Pancreas (tissue), 10 donors: ENCODE measurements around the gene GPAM. TPM values are rescaled to one million over a fixed set of nuclear protein-coding genes. Genes with fewer than 3 reads are reported as not detected.
A peak's percentile ranks its signal among the peaks of the same experiment; 100 is the strongest.

Experiments
- ATAC-seq, 4 donors: fragments of 200-7000 bp; cut with Tn5 transposase; one replicate each; pipeline versions ENCODE4 v1.8.0 to v1.9.1; 2020; ENCODE audit warnings: mild to moderate bottlenecking in 4 of 4, moderate library complexity in 4 of 4
- DNase-seq, 6 donors: peaks; one replicate each; pipeline ENCODE4 v3.0.0-alpha.2; 2020
- FAIRE-seq: peaks from 2 replicates; lab custom pipeline; 2012; peaks lifted over from hg19 to GRCh38; lab: Jason Lieb, UNC
- H3K27ac ChIP-seq, 4 donors: fragments of 200-600 bp; sonication (generic); 1 replicate in 3 of 4; 2 replicates in 1 of 4; pipeline versions ENCODE4 v1.5.0 to v1.8.0; 2020
- H3K27me3 ChIP-seq, 4 donors: fragments of 200-600 bp; one replicate each; pipeline ENCODE4 v1.8.0; 2021
- H3K36me3 ChIP-seq, 3 donors: fragments of 200-600 bp; sonication (generic) in 1 of 3; one replicate each; pipeline versions ENCODE4 v1.5.0 to v1.8.0; 2020 to 2021
- H3K4me1 ChIP-seq, 3 donors: fragments of 200-600 bp; one replicate each; pipeline ENCODE4 v1.8.0; 2021
- H3K4me3 ChIP-seq, 4 donors: fragments of 200-600 bp; sonication (generic) in 2 of 4; one replicate each; pipeline versions ENCODE4 v1.5.0 to v1.8.0; 2020 to 2021
- H3K9me3 ChIP-seq, 4 donors: fragments of 200-600 bp; one replicate each; pipeline ENCODE4 v1.8.0; 2021
- CTCF ChIP-seq, 4 donors: fragments of 200-600 bp; sonication (generic) in 3 of 4; IDR thresholded peaks; one replicate each; pipeline versions ENCODE4 v1.5.0 to v1.8.0; 2021; ENCODE audit warnings: antibody characterized with exemption in 4 of 4
- WGBS, 2 donors: extraction: QIAGEN DNeasy Blood & Tissue Kit; methylation state at CpG; one replicate each; pipeline ENCODE4 v1.1.7; 2013; 5-methylcytosine and 5-hydroxymethylcytosine counted together
- intact Hi-C, 3 donors: fragments of 100-400 bp; cut with DNase I; formaldehyde crosslinking; loops; one replicate each; pipeline versions ENCODE4 v1.11.1 to v1.14.2; 2022
- polyA plus RNA-seq, 2 donors: library from polyadenylated mRNA; stranded (reverse); fragments of 200-250 nt; gene quantifications; one replicate each; pipeline ENCODE4 v1.2.3, GENCODE V29; 2013
- total RNA-seq, 6 donors: library from RNA; stranded (reverse); fragmentation: NEBNext Ultra II Directional in 4 of 6; extraction: Animal tissue kit (Norgen Biotek cat#: 25700) in 4 of 6; gene quantifications; one replicate each; pipeline versions ENCODE4 v1.2.1 to v1.2.4, GENCODE V29; 2021 to 2023
- donor health status: healthy with polysubstance abuse.
- donor health status: DM: no; HTN: no; CAD: no; lungs with moderate emphysema.
- donor health status: DM: no; HTN: no; CAD: no.
- donor health status: control.
- donor health status: control.
- donor health status: Bipolar disorder and iron deficiency.
- donor health status: DM: yes; HTN: yes; CAD: no.
- donor health status: DM: no; HTN: no; CAD: no.
- donor health status: DM: no; HTN: no; CAD: no.
- donor health status: DM: yes; HTN: yes; CAD: no.

The GPAM gene
- total RNA-seq (10 to 100 TPM in 2 of 6 donors, 1 to 10 TPM in 4; 3.3 to 29.4 (median 4.5) TPM), polyA plus RNA-seq (1 to 10 TPM; 2.9 to 4.2 TPM)

- peaks cover 0 to 9% (median 0%) of the 10 kb centered on the region in 3 donors for H3K36me3 ChIP-seq
- peak; percentile 98 to 99 (median 99) for ATAC-seq
- 1% methylated on average over 45 to 46 of the region's 46 CpGs for WGBS, 2 donors
- peaks cover 0 to 13% (median 10%) of the 10 kb centered on the region in 3 donors for H3K4me1 ChIP-seq
- H3K9me3 ChIP-seq = no peaks in the 10 kb centered on the region
- no peak for FAIRE-seq
- intact Hi-C loops = no loop called here
- peak within 1 kb of the TSS; percentile 35 to 78 (median 58) for H3K27ac ChIP-seq
- DNase-seq = peak; percentile 91 to 100 (median 97)
- TF ChIP-seq CTCF (IDR thresholded peaks at IDR 0.05) = no peak
- no peaks in the 10 kb centered on the region for H3K27me3 ChIP-seq
- H3K4me3 ChIP-seq = peak within 1 kb of the TSS; percentile 64 to 98 (median 88)
Measured at GRCh38 chr10:112183329-112184051, at the start of gene GPAM. GPAM (minus strand) TSS chr10:112183765; CDS start chr10:112181784, 1,981 bp downstream.

GRCh38 chr10:112232670-112233069 lies 49.1 kb upstream of the GPAM start:
- Histone ChIP-seq H3K27me3 (no peaks in the 10 kb centered on the region), H3K4me3 (no peak overlapping the region), H3K36me3 (no peaks in the 10 kb centered on the region), H3K4me1 (no peaks in the 10 kb centered on the region), H3K27ac (no peak overlapping the region), H3K9me3 (no peaks in the 10 kb centered on the region)
- WGBS, 2 donors = 34 to 40% methylated on average over 6 of the region's 6 CpGs
- ATAC-seq = no peak
- no peak for FAIRE-seq
- DNase-seq = no peak
- no peak for TF ChIP-seq CTCF (IDR thresholded peaks at IDR 0.05)
- intact Hi-C loops = no loop called here

- intact Hi-C loops = no loop called here
- 70 to 75% methylated on average over 9 of the region's 9 CpGs for WGBS, 2 donors
- no peaks in the 10 kb centered on the region for H3K27me3 ChIP-seq
- H3K36me3 ChIP-seq = no peaks in the 10 kb centered on the region
- DNase-seq = no peak
- no peak for TF ChIP-seq CTCF (IDR thresholded peaks at IDR 0.05)
- H3K27ac ChIP-seq = no peak overlapping the region
- no peaks in the 10 kb centered on the region for H3K9me3 ChIP-seq
- FAIRE-seq = no peak
- ATAC-seq = no peak
- H3K4me1 ChIP-seq = no peaks in the 10 kb centered on the region
- no peak overlapping the region for H3K4me3 ChIP-seq
Measured at GRCh38 chr10:112231602-112232400, 48.2 kb upstream of the GPAM start.

- no peak for TF ChIP-seq CTCF (IDR thresholded peaks at IDR 0.05)
- no peak overlapping the region for H3K27ac ChIP-seq
- no peaks in the 10 kb centered on the region for H3K9me3 ChIP-seq
- no peaks in the 10 kb centered on the region for H3K36me3 ChIP-seq
- intact Hi-C loops = no loop called here
- H3K27me3 ChIP-seq = no peaks in the 10 kb centered on the region
- FAIRE-seq = no peak
- no peak for DNase-seq
- 48 to 67% methylated on average over 1 of the region's 1 CpG for WGBS, 2 donors
- no peak overlapping the region for H3K4me3 ChIP-seq
- no peaks in the 10 kb centered on the region for H3K4me1 ChIP-seq
- no peak for ATAC-seq
Measured at GRCh38 chr10:112230325-112230988, 46.9 kb upstream of the GPAM start.
